GM18507 (cell line): ENCODE measurements around the gene NOTCH4.

Source experiments
- DNase-seq: peaks from one replicate; pipeline ENCODE4 v3.0.0; 2011; ENCODE audit warnings: low read depth; ENCODE audit not compliant: insufficient read length; ENCODE audit errors: extremely low spot score
- FAIRE-seq: peaks from 2 replicates; lab custom pipeline; 2011; peaks lifted over from hg19 to GRCh38; lab: Jason Lieb, UNC

NOTCH4 gene

DNA sequence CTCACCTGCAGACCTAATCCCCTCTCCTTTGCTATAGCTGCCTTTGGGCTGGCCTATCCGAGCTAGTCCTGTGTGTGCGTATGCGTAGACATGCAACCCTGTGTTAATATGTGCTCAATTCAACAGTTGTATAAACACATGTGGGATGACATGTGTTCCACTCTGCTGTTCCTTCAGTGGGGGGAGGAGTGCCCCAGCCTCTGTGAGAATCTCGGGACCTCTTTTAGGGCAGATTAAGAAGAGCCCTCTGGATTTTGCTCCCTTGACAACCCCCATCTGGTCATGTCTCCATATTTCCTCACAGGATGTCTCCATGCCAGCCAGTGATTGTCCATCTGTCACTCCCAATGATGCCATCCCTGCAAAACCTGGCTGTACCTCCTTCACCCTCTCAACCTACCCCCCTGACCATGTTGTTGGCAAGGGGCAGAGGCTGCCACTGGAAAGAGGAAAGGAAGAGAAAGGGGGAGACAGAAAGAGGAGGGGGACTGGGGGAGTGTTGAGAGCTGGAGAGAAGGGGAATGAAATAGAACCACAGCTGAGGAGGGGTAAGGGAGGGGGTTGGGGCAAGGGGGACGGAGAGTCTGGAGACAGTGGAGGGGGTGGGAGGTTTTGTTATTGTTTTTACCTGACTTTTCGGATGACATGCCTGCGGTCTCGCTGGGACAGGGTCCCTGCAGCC, 72.5 kb downstream of the NOTCH4 start:
- DNase-seq (no peak), FAIRE-seq (no peak)

GRCh38 chr6:32149932-32150870, 73.7 kb downstream of the NOTCH4 start:
- FAIRE-seq = no peak

DNA sequence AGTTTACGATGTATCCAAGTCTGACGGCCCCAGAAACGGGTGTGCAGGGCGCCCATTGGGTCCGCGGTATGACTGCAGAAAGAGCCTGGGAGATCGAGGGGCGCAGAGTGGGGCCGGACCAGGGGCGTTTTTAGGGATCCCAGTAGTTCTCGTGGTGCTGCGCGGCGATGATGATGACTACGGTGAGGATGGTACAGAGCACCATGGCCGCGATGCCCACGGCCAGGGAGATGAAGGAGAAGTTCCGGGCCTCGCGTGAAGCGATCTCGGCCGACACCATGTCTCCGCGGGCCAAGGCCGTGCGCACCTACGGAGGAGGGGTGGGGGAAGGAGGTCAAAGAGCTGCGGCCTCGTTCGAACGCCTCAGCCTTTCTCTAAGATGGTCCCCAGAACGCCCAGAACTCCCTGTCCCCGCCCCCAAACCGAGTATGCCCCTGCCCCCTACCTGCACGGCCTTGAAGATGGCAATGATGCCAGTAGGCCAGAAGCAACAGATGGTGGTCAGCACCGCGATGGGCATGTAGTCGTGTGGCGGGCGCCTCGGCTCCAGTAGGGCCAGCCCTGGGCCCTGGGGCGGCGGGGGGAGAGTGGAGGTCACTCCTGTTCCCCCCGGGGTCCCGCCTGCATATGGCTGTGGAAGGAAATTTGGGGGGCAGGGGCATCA, 74.6 kb downstream of the NOTCH4 start:
- DNase-seq (no peak), FAIRE-seq (no peak)

More at GRCh38 chr6:32149932-32150870, 73.7 kb downstream of the NOTCH4 start:
- DNase-seq = no peak

DNA sequence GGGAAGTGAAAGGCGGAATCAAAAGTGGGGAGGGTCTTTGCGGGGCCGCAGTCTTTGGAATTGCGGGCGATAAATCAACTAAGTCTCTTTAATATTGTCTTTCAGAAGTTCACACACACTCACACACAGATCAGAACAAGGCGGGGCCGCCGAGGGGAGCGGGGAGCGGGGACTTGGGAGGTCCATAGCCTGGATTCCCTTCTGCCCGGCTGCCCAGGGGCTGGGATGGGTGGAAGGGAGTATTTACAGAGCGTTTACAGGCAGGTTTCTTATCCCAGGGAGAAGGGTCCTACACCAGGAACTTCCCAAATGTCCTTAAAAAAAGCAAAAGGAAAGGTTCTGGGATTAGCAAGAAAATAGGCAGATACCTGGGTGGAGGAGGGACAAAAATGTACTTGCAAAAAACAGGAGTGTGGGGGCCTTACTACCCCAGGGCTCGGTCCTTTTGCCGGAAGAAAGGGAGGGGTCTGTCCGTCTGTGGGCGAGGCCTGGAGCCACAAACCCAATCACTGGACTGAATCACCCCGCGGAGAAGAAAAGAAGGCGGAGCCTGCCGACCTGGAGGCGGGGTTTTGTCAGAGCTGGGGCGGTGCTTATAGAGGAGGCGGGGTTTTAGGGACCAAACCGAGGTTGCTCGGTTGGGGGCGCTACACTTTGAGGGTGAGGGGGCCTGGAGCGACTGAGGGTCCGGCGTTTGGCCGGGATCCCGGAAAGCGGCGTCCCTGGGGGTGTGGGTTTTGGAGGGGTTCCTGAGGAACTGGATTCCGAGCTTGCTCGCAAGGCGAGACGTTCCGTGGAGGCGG, 75.4 kb downstream of the NOTCH4 start:
- no peak for FAIRE-seq
- DNase-seq = no peak

DNA sequence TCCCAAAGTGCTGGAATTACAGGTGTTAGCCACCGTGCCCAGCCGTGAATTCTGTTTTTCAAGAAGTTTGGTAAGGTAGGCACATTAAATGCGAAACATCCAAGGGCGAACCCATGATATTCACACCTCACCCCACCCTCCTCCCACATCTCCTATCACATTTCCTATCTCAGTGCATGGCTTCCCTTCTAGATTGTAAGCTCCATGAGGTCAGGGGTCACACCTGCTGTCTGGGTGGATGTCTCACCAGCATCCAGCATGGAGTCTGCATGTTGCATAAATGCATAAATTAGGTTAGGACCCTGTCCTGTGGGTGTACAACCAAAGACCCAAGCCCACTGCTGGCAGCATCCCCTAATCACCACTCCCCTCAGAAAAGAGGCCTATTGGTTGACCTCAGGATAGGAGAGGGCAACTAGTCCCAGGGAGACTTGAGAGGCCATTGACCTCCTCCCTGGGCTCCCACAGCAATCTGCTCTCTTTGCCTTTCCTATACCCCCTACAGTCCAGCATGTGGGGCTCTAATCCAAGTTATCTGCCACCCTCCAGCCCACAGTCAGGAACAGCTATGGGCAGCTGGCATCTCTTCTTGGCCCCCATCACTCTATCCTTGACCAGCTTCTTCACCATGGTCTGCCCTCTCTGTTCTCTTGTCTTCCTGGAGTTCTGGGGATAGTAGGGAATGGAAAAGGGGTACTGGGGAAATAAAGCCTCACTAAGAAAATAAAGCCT, 76.3 kb downstream of the NOTCH4 start:
- no peak for FAIRE-seq
- DNase-seq = no peak

GRCh38 chr6:32146687-32147086, 77.2 kb downstream of the NOTCH4 start:
- DNase-seq (no peak), FAIRE-seq (no peak)

- FAIRE-seq (no peak), DNase-seq (no peak)
Measured at GRCh38 chr6:32146287-32146686, 77.6 kb downstream of the NOTCH4 start.
